ENCODE measurements around the gene DNAJC5.

Gene DNAJC5

GRCh38 chr20:63858393-63859165, 36.3 kb upstream of the DNAJC5 start:
- TF ChIP-seq GATA2 (IDR thresholded peaks at IDR 0.05; ENCODE audit: low read depth, low read length) (no peak), GATA3 (IDR thresholded peaks at IDR 0.05; ENCODE audit: low read depth, low read length) (no peak)

DNA sequence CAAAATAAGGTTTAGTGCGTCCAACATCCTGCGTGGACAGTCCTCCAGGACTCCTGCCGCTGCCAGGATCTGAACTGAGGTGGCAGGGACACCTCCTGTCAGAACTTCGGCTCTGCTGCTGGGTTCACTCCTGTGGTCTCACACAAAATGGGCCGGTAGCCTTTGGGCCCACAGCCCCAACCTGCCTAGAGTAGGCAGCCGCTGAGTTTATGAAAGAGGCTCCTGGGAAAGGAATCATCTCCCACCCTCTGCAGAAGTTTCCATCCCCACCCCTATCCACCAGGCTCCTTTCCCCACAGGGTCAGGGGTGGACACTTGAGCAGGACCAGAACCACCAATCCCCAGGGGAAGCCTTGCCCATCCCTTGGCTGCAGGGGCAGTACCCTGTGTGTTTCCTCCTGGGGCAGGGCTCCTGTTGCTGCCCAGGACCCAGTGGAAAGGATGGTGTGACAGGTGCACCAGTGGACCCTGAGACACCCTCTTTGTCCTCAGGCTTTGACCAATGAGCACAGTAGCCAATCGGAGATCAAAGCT, 35.7 kb upstream of the DNAJC5 start:
- no peak for TF ChIP-seq GATA2 (IDR thresholded peaks at IDR 0.05; ENCODE audit: low read depth, low read length)
- no peak for TF ChIP-seq GATA3 (IDR thresholded peaks at IDR 0.05; ENCODE audit: low read depth, low read length)

DNA sequence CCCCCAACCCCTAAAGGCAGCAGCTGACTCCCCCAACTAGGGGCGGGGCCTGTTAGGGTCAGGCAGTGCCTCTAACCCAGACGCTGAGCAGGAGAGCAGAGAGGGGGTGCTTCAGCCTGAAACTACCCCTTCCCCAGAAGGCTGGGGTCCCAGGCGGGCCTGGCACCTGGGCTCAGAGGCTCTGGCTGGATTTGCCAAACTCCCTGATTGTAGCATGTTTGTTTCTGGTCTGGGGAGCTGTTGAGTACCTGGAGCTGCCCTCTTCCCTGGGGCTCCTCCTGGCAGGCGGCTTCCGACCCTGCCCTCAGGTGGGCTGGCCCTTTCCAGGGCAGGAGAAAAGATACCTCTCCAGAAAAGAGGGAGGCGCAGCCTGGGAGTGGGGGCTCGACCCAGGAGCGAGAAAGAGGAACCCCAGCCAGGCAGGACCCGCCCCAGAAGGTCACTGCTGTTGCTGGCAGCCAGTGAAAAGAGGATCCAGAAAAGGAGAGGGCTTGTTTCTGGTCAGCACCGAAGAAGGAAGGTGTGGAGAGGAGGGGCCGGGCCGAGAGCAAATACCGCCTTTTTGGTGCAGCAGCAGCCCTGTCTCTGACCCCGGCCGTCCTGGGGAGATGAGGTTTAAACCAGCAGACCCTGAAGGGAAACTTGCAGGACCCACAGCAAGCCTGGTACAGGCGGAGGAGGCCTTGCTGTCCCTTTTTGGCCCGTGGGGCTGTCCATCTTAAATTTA, 34.4 kb upstream of the DNAJC5 start:
- TF ChIP-seq GATA2 (IDR thresholded peaks at IDR 0.05; ENCODE audit: low read depth, low read length) (no peak), GATA3 (IDR thresholded peaks at IDR 0.05; ENCODE audit: low read depth, low read length) (no peak)

GRCh38 chr20:63861365-63861934, 33.5 kb upstream of the DNAJC5 start, which contains the start of gene ABHD16B:
TSS of gene ABHD16B (plus strand) at chr20:63861498. CDS start at chr20:63861541, 43 bp downstream.
- TF ChIP-seq GATA3 (IDR thresholded peaks at IDR 0.05; ENCODE audit: low read depth, low read length) (no peak), GATA2 (IDR thresholded peaks at IDR 0.05; ENCODE audit: low read depth, low read length) (no peak)

- TF ChIP-seq GATA3 (IDR thresholded peaks at IDR 0.05; ENCODE audit: low read depth, low read length): no peak
Observed at GRCh38 chr20:63861981-63862901, 32.7 kb upstream of the DNAJC5 start.

DNA sequence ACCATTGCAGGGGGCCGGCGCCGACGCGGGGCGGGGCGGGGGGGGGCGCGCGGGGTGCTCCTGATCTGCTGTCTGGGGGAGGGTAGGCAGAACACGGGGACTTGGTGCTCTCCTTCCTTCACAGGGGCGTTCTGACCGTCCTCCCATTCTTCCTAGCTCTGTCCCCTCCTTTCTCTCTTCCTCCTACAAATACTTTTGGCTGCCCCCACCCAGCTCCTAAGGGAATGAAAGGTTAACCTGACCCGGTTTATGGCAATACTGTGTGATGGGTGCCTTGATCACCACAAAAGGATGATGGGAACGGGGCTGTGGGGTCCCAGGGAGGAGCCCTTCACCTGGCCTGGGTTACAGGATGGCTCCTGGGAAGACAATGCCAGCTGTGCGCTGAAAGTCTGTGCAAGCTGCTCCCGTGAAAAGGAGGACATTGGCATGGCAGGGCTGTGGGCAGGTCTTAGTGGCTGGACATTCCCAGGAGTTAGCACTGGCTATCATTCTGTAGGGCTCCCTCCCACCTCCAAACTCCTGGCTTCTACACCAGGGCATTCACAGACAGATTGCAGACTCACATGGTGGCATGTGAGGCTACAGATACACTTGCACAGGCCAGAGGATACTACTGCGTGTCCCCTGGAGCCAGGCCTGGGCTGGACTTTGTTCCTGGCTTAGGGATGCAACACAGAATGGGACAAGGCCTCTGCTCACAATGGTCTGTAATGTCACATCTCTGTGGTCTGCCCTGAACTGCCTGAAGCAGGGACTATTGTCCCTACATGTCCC, 31.7 kb upstream of the DNAJC5 start:
- no peak for TF ChIP-seq GATA2 (IDR thresholded peaks at IDR 0.05; ENCODE audit: low read depth, low read length)
- no peak for TF ChIP-seq GATA3 (IDR thresholded peaks at IDR 0.05; ENCODE audit: low read depth, low read length)

DNA sequence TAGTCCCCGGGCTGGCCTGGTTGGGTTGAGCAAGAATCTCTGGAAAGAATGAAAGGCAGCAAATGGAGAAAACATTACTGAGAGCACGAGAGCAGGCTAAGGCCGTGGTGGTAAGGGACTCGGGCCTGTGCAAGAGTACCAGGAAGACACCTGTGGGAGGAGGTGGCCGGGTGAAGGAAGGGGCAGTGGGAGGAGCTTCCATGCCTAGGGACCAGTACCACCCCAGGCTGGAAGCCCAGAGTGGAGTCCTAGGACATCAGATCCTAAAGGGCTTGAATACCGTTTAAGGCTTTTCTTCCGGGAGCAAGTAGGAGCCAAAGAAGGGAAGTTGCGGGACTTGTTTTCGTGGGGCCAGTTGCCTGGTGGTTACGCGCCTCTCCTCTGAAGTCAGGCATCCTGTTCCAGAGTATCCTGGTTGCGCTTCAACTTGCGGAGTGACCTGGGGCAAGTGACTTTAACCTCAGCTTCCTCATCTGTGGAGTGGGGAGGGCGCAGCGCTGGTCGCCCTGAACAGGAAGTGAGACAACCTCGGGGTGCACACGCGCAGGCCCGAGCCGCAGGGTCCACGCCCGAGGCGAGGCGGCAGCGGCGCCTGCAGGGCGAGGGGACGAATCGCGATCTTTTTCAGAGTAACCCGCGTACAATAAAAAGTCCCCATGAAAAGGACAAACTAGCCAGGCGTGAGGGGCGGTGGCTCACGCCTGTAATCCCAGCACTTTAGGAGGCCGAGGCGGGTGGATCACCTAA, 31.0 kb upstream of the DNAJC5 start:
- TF ChIP-seq GATA2 (IDR thresholded peaks at IDR 0.05; ENCODE audit: low read depth, low read length) (no peak), GATA3 (IDR thresholded peaks at IDR 0.05; ENCODE audit: low read depth, low read length) (no peak)

DNA sequence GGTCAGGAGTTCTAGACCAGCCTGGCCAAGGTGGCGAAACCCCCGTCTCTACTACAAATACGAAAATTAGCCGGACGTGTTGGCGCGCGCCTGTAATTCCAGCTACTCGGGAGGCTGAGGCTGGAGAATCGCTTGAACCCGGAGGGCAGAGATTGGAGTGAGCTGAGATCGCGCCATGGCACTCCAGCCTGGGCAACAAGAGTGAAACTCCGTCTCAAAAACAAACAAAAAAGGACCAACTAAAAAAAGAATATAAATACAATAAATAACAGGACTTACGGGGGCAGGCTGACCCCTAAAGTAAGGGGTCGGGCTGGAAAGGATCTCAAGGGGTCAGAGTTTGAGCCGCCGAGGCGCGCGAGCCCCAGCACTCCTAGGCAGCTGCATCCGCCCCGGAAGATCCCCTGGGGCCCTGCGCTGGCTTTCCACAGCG, 30.4 kb upstream of the DNAJC5 start:
- TF ChIP-seq GATA2 (IDR thresholded peaks at IDR 0.05; ENCODE audit: low read depth, low read length): no peak
- no peak for TF ChIP-seq GATA3 (IDR thresholded peaks at IDR 0.05; ENCODE audit: low read depth, low read length)

- TF ChIP-seq GATA2 (IDR thresholded peaks at IDR 0.05; ENCODE audit: low read depth, low read length) (no peak), GATA3 (IDR thresholded peaks at IDR 0.05; ENCODE audit: low read depth, low read length) (no peak)
Observed at GRCh38 chr20:63864978-63865640, 29.8 kb upstream of the DNAJC5 start, which contains the start of gene TPD52L2. TSS of gene TPD52L2 (plus strand) at chr20:63865270. CDS start at chr20:63865366, 96 bp downstream.

- TF ChIP-seq GATA2 (IDR thresholded peaks at IDR 0.05; ENCODE audit: low read depth, low read length) (no peak), GATA3 (IDR thresholded peaks at IDR 0.05; ENCODE audit: low read depth, low read length) (no peak)
Observed at GRCh38 chr20:63868264-63868663, 26.7 kb upstream of the DNAJC5 start.

- TF ChIP-seq GATA3 (IDR thresholded peaks at IDR 0.05; ENCODE audit: low read depth, low read length): no peak
- no peak for TF ChIP-seq GATA2 (IDR thresholded peaks at IDR 0.05; ENCODE audit: low read depth, low read length)
Observed at GRCh38 chr20:63873477-63873971, 21.4 kb upstream of the DNAJC5 start.
